Measurements from ENCODE around the gene PNN. TPM values are rescaled to one million over a fixed set of nuclear protein-coding genes. Genes with fewer than 3 reads are reported as not detected.
"Not testable (repeated sequence)": the region's sequence is repeated elsewhere in the genome, so short reads cannot be mapped to it uniquely, and the experiment has no call there.

Gene PNN
- total RNA-seq, 1 donor from 2014 or later, result 66.1 TPM

DNA sequence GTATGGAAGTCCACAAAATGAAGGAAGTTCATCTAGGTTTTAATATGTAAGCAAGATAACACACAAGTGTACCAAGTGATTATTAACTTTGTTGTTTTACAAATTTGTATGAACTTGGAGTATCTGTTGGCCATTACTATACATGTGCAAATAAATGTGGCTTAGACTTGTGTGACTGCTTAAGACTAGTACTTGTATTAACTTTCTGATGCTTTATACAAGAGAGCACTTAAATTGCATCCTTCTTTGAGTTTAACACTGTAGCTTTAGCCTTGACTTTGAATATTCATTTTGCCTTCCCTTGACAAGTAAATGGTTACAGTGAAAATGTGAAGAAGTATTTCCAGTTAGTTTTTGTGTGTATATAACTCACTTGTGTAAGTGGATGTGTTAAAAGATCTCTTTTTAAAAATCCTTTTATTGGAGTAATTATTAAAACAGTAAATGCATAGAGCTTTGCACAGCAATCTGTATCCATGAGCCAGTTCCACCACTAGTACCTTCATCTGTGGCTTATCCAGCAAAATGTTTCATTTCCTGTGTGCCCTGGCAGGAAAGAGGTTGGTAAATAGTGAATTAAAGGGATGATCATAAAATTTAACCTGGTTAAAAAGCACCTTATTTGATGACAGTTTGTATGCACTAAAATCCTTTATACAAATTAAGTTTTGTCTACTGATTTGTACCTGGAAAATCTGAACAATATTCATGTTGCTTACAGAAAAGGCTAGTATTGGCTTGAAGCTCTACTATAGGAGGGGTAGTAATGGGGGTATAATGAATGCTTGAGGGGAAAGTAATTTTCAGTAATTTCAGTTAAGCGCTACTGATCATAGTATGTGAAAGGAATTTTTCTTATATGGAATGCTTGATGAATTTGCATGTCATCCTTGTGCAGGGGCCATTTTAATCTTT lies 8.0 kb downstream of the PNN start:
- H3K4me1 Mint-ChIP-seq (ENCODE audit: unreplicated experiment), result peaks cover 2% of the 10 kb centered on the region
- H3K36me3 Mint-ChIP-seq (ENCODE audit: unreplicated experiment), result peaks cover 38% of the 10 kb centered on the region
- TF ChIP-seq CTCF (IDR thresholded peaks at IDR 0.05), result no peak
- H3K27me3 Mint-ChIP-seq (ENCODE audit: unreplicated experiment), result no peaks in the 10 kb centered on the region
- no peak for DNase-seq (ENCODE audit: extremely low spot score, unreplicated experiment)
- H3K9me3 Mint-ChIP-seq (ENCODE audit: unreplicated experiment), result no peaks in the 10 kb centered on the region
- no peak overlapping the region for H3K4me3 Mint-ChIP-seq (ENCODE audit: unreplicated experiment)
- no peak overlapping the region for H3K27ac Mint-ChIP-seq (ENCODE audit: unreplicated experiment)

- not testable (repeated sequence) for H3K4me3 Mint-ChIP-seq (ENCODE audit: unreplicated experiment); H3K9me3 Mint-ChIP-seq (ENCODE audit: unreplicated experiment); H3K27ac Mint-ChIP-seq (ENCODE audit: unreplicated experiment); H3K4me1 Mint-ChIP-seq (ENCODE audit: unreplicated experiment); DNase-seq (ENCODE audit: extremely low spot score, unreplicated experiment); H3K27me3 Mint-ChIP-seq (ENCODE audit: unreplicated experiment)
- H3K36me3 Mint-ChIP-seq (ENCODE audit: unreplicated experiment), result peaks cover 35% of the 10 kb centered on the region
Observed at GRCh38 chr14:39183685-39184003, 8.6 kb downstream of the PNN start.

- Mint-ChIP-seq H3K36me3 (ENCODE audit: unreplicated experiment) (peaks cover 27% of the 10 kb centered on the region), H3K9me3 (ENCODE audit: unreplicated experiment) (no peaks in the 10 kb centered on the region), H3K4me1 (ENCODE audit: unreplicated experiment) (peaks cover 2% of the 10 kb centered on the region), H3K27ac (ENCODE audit: unreplicated experiment) (no peak overlapping the region), H3K4me3 (ENCODE audit: unreplicated experiment) (no peak overlapping the region), H3K27me3 (ENCODE audit: unreplicated experiment) (no peaks in the 10 kb centered on the region)
- no peak for DNase-seq (ENCODE audit: extremely low spot score, unreplicated experiment)
- no peak for TF ChIP-seq CTCF (IDR thresholded peaks at IDR 0.05)
Observed at GRCh38 chr14:39184628-39185255, 9.7 kb downstream of the PNN start.

- TF ChIP-seq CTCF (IDR thresholded peaks at IDR 0.05), result no peak
- Mint-ChIP-seq H3K27ac (ENCODE audit: unreplicated experiment) (no peak overlapping the region), H3K4me1 (ENCODE audit: unreplicated experiment) (peaks cover 2% of the 10 kb centered on the region), H3K4me3 (ENCODE audit: unreplicated experiment) (no peak overlapping the region), H3K36me3 (ENCODE audit: unreplicated experiment) (peaks cover 27% of the 10 kb centered on the region), H3K27me3 (ENCODE audit: unreplicated experiment) (no peaks in the 10 kb centered on the region), H3K9me3 (ENCODE audit: unreplicated experiment) (no peaks in the 10 kb centered on the region)
- no peak for DNase-seq (ENCODE audit: extremely low spot score, unreplicated experiment)
Observed at GRCh38 chr14:39185256-39186049, 10.4 kb downstream of the PNN start.

GRCh38 chr14:39186941-39187525 lies 12.0 kb downstream of the PNN start:
- peaks cover 2% of the 10 kb centered on the region for H3K4me1 Mint-ChIP-seq (ENCODE audit: unreplicated experiment)
- H3K36me3 Mint-ChIP-seq (ENCODE audit: unreplicated experiment), result peaks cover 27% of the 10 kb centered on the region
- no peak for TF ChIP-seq CTCF (IDR thresholded peaks at IDR 0.05)
- DNase-seq (ENCODE audit: extremely low spot score, unreplicated experiment), result no peak
- H3K27me3 Mint-ChIP-seq (ENCODE audit: unreplicated experiment), result no peaks in the 10 kb centered on the region
- no peak overlapping the region for H3K27ac Mint-ChIP-seq (ENCODE audit: unreplicated experiment)
- no peaks in the 10 kb centered on the region for H3K9me3 Mint-ChIP-seq (ENCODE audit: unreplicated experiment)
- no peak overlapping the region for H3K4me3 Mint-ChIP-seq (ENCODE audit: unreplicated experiment)

Measured in osteocyte (in vitro differentiated cells).